GM12878 (cell line): ENCODE results near the gene GPLD1. TPM values are rescaled to one million over a fixed set of nuclear protein-coding genes. Genes with fewer than 3 reads are reported as not detected.
A peak's percentile ranks its signal among the peaks of the same experiment; 100 is the strongest.

Experiments
- CUX1 ChIP-seq: IDR thresholded peaks from 2 replicates; pipeline ENCODE4 v1.6.1; 2012; ENCODE audit warnings: improper control_type of control experiment, low read depth, low read length; ENCODE audit not compliant: insufficient replicate concordance
- E4F1 ChIP-seq: fragments of 450-650 bp; IDR thresholded peaks from 2 replicates; pipeline ENCODE4 v1.6.1; 2018; ENCODE audit warnings: borderline replicate concordance, mild to moderate bottlenecking; ENCODE audit not compliant: partially characterized antibody
- IRF5 ChIP-seq: fragments of 450-650 bp; IDR thresholded peaks from 2 replicates; pipeline ENCODE4 v1.6.1; 2017; ENCODE audit warnings: borderline replicate concordance
- MYC ChIP-seq: IDR thresholded peaks from 2 replicates; pipeline ENCODE4 v1.6.1; 2011; ENCODE audit warnings: mild to moderate bottlenecking, low read length, moderate library complexity, inconsistent platforms; ENCODE audit not compliant: insufficient read depth, insufficient replicate concordance, insufficient read length, severe bottlenecking
- RAD21 ChIP-seq: IDR thresholded peaks from 2 replicates; pipeline ENCODE4 v1.6.1; 2011; ENCODE audit warnings: mild to moderate bottlenecking, low read depth, low read length, moderate library complexity; ENCODE audit not compliant: insufficient read depth
- RUNX3 ChIP-seq: IDR thresholded peaks from 2 replicates; pipeline ENCODE4 v1.6.1; 2012; ENCODE audit warnings: low read length, inconsistent platforms
- SMARCA5 ChIP-seq: fragments of 450-650 bp; IDR thresholded peaks from 2 replicates; pipeline ENCODE4 v1.6.1; 2017; ENCODE audit warnings: mild to moderate bottlenecking
- STAT1 ChIP-seq: fragments of 450-650 bp; conservative IDR thresholded peaks from 2 replicates; pipeline ENCODE4 v1.6.1; 2014; ENCODE audit warnings: antibody characterized with exemption, mild to moderate bottlenecking
- TARDBP ChIP-seq: IDR thresholded peaks from 2 replicates; pipeline ENCODE4 v1.6.1; 2016; ENCODE audit warnings: borderline replicate concordance
- USF1 ChIP-seq: IDR thresholded peaks from 2 replicates; pipeline ENCODE4 v1.6.1; 2011; ENCODE audit warnings: borderline replicate concordance, low read depth, mild to moderate bottlenecking, moderate library complexity, mixed read lengths, low read length; ENCODE audit not compliant: insufficient read depth; ENCODE audit errors: extremely low read length
- YY1 ChIP-seq: IDR thresholded peaks from 2 replicates; pipeline ENCODE4 v1.6.1; 2011; ENCODE audit warnings: low read depth, mild to moderate bottlenecking, low read length
- ZBTB4 ChIP-seq: fragments of 450-650 bp; formaldehyde crosslinking; IDR thresholded peaks from 2 replicates; pipeline ENCODE4 v1.4.0; 2022; ENCODE audit warnings: mild to moderate bottlenecking, moderate library complexity
- ZNF24 ChIP-seq: fragments of 450-650 bp; IDR thresholded peaks from 2 replicates; pipeline ENCODE4 v1.6.1; 2017; ENCODE audit warnings: antibody characterized with exemption, mild to moderate bottlenecking
- polyA plus RNA-seq, 11 experiments: library from polyadenylated mRNA; depleted of rRNA in 4 of 11; unstranded in 6 of 11; stranded (reverse) in 5 of 11; fragments of >200 nt; fragmentation: Nextera tagmentation in 4 of 11; fragmentation: Illumina TruSeq in 1 of 11; extraction: Ambion mirVana in 4 of 11; extraction: Trizol in 1 of 11; gene quantifications; 1 replicate in 1 of 11; 2 replicates in 10 of 11; pipeline versions ENCODE4 v1.2.1 to v1.2.3, GENCODE V29; 2011 to 2016; ENCODE audit warnings: inconsistent platforms in 2 of 11, missing spikeins in 2 of 11, low read depth in 1 of 11
- total RNA-seq, 4 experiments: library from RNA; depleted of rRNA in 3 of 4; stranded (reverse); fragments of >200 nt in 3 of 4; fragmentation: Illumina TruSeq in 1 of 4; extraction: Trizol in 1 of 4; gene quantifications; 2 replicates each; pipeline versions ENCODE4 v1.2.1 to v1.2.3, GENCODE V29; 2013 to 2021

The GPLD1 gene
- total and polyA plus RNA-seq, 10 of the 15 experiments (the other 5 are each of a cell fraction or from before 2014, with no cell fraction given) = 0.04 to 1.0 (median 0.69) TPM

GRCh38 chr6:24494821-24495795 is 5.7 kb upstream of the GPLD1 start, which contains the start of gene ALDH5A1 (continued):
- TF ChIP-seq YY1 = peak; percentile 67; the same call in 1 of the 2 replicates
- no peak; the same call in 1 of the 2 replicates for TF ChIP-seq RUNX3
- peak; percentile 24 for TF ChIP-seq USF1
- TF ChIP-seq RAD21 = peak; percentile 66
- no peak for TF ChIP-seq CUX1
- TF ChIP-seq MYC = peak; percentile 3
- TF ChIP-seq TARDBP = no peak
- no peak for TF ChIP-seq ZNF24
- 0 out of 2 replicates have a peak, but pooled peaks have one; percentile 66 for TF ChIP-seq SMARCA5
- TF ChIP-seq E4F1 = no peak
- TF ChIP-seq STAT1 = peak; percentile 72; the same call in 1 of the 2 replicates
- TF ChIP-seq ZBTB4 = no peak
- TF ChIP-seq IRF5 = no peak
